ENCODE results near the gene SRPK2. TPM values are rescaled to one million over a fixed set of nuclear protein-coding genes. Genes with fewer than 3 reads are reported as not detected.

SRPK2 gene
- total RNA-seq, 2 donors from 2014 or later, result 52.6 to 99.5 TPM

DNA sequence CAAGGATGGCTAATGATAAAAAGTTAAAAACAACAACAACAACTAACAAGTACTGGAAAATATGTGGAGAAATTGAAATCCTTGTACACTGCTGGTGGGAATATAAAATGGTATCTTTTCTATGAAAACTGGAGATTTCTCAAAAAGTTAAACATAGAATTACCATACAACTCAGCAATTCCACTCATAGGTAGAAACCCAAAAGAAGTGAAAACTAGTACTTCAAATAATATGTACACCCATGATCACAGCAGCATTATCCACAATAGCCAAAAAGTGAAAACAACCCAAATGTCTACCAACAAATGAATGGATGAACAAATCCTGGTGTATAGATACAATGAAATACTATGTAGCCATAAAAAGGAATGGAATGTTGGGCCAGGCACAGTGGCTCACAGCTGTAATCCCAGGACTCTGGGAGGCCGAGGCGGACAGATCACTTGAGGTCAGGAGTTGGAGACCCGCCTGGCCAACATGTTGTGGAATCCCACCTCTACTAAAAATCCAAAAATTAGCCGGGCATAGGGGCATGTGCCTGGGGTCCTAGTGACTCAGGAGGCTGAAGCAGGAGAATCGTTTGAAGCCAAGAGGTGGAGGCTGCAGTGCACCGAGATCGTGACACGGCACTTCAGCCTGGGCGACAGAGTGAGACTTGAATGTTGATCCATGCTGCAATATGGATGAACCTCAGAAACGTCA, 66.8 kb downstream of the SRPK2 start:
- TF ChIP-seq POLR2AphosphoS5 (IDR thresholded peaks at IDR 0.05) (no peak), POLR2A (IDR thresholded peaks at IDR 0.05) (no peak)
- TF ChIP-seq, protein P1, sequence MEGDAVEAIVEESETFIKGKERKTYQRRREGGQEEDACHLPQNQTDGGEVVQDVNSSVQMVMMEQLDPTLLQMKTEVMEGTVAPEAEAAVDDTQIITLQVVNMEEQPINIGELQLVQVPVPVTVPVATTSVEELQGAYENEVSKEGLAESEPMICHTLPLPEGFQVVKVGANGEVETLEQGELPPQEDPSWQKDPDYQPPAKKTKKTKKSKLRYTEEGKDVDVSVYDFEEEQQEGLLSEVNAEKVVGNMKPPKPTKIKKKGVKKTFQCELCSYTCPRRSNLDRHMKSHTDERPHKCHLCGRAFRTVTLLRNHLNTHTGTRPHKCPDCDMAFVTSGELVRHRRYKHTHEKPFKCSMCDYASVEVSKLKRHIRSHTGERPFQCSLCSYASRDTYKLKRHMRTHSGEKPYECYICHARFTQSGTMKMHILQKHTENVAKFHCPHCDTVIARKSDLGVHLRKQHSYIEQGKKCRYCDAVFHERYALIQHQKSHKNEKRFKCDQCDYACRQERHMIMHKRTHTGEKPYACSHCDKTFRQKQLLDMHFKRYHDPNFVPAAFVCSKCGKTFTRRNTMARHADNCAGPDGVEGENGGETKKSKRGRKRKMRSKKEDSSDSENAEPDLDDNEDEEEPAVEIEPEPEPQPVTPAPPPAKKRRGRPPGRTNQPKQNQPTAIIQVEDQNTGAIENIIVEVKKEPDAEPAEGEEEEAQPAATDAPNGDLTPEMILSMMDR (IDR thresholded peaks at IDR 0.05), result no peak
- intact Hi-C loops (cut with DNase I), result no loop called here
- Histone ChIP-seq H3K4me1 (replicated peaks) (no peaks in the 10 kb centered on the region), H3K36me3 (no peaks in the 10 kb centered on the region), H3K9me3 (no peaks in the 10 kb centered on the region), H3K4me3 (no peak overlapping the region), H3K27me3 (replicated peaks; ENCODE audit: insufficient read depth) (no peaks in the 10 kb centered on the region), H3K27ac (no peak overlapping the region)
- 97% methylated on average over 10 of the region's 10 CpGs for WGBS
- DNase-seq (ENCODE audit: low spot score), result no peak

DNA sequence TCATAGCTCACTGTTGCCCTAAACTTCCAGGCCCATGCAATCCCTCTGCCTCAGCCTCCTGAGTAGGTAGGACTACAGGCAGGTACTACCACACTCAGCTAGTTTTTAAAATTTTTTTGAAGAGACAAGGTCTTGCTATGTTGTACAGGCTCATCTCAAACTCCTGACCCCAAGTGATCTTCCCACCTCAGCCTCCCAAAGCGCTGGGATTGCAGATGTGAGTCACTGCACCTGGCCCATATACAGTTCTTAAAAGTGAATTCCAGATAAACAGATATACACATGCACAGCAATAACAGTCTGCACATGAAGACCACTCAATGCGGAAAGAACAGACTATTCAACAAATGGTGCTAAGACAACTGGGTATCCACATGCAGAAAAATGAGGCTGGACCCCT, 67.8 kb downstream of the SRPK2 start:
- Histone ChIP-seq H3K27me3 (replicated peaks; ENCODE audit: insufficient read depth) (no peaks in the 10 kb centered on the region), H3K36me3 (no peaks in the 10 kb centered on the region), H3K4me3 (no peak overlapping the region), H3K27ac (no peak overlapping the region), H3K9me3 (no peaks in the 10 kb centered on the region), H3K4me1 (replicated peaks) (no peaks in the 10 kb centered on the region)
- intact Hi-C loops (cut with DNase I), result no loop called here
- TF ChIP-seq, protein P1 (IDR thresholded peaks at IDR 0.05), result no peak
- TF ChIP-seq POLR2A (IDR thresholded peaks at IDR 0.05) (no peak), POLR2AphosphoS5 (IDR thresholded peaks at IDR 0.05) (no peak)
- 100% methylated on average over 2 of the region's 2 CpGs for WGBS
- DNase-seq (ENCODE audit: low spot score), result no peak

DNA sequence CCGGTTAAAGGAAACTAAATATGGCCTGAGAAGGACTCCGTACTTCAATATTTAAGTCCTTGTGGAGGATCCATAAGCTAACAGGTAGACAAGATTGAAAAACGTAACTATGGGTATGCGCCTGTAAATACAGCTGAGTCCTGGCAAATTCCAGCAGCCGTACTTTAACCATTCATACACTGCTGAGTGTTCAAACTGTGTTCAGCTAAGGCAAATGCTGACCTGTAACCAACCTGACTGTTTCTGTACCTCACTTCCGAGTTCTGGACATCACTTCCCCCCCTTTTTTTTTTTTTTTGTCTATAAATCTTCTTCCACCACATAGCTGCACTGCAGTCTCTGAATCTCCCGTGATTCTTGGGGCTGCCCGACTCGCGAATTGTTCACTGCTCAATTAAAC, 69.1 kb downstream of the SRPK2 start:
- no peaks in the 10 kb centered on the region for H3K36me3 ChIP-seq
- intact Hi-C loops (cut with DNase I), result no loop called here
- no peak overlapping the region for H3K4me3 ChIP-seq
- H3K9me3 ChIP-seq, result no peaks in the 10 kb centered on the region
- no peak for DNase-seq (ENCODE audit: low spot score)
- H3K27ac ChIP-seq, result no peak overlapping the region
- 43% methylated on average over 10 of the region's 10 CpGs for WGBS
- H3K4me1 ChIP-seq (replicated peaks), result no peaks in the 10 kb centered on the region
- no peaks in the 10 kb centered on the region for H3K27me3 ChIP-seq (replicated peaks; ENCODE audit: insufficient read depth)
- no peak for TF ChIP-seq POLR2AphosphoS5 (IDR thresholded peaks at IDR 0.05)
- no peak for TF ChIP-seq POLR2A (IDR thresholded peaks at IDR 0.05)
- TF ChIP-seq, protein P1 (IDR thresholded peaks at IDR 0.05), result no peak

DNA sequence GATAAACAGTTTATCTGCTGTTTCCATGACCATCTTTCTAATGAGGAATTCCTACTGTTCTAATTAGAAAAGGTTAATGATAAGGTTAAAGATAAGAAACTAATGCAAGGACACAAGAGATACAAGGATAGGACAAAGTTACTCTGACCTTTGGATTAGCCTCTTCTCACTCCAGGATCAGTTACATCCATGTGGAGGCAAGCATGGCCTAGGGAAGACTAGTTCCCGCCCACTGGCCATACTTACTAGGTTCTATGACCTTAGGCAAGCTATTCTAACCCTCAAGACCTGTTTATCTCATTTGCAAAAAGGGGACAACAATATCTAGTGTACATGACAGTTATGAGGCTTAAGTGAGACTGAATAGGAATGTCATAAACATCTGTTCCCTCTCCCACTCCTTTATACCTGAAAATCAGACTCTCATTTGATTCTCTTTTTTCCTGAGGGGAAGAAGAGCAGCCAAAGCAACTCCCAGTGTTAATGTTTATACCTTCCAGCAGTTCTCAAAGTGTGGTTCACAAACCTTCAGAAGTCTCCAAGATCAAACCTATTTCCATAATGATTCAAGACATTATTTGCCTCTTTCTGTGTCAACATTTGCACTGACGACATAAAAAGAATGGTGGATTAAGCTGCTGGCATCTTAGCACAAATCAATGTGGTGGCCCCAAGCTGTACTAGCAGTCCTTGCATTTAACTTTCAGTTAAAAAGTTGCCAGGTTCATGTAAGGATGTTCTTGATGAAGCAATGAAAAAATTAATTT, 72.0 kb downstream of the SRPK2 start:
- WGBS, result 67% methylated on average over 2 of the region's 2 CpGs
- Histone ChIP-seq H3K4me1 (replicated peaks) (no peaks in the 10 kb centered on the region), H3K27me3 (replicated peaks; ENCODE audit: insufficient read depth) (no peaks in the 10 kb centered on the region), H3K9me3 (no peaks in the 10 kb centered on the region), H3K27ac (peak overlapping the region; percentile 29 to 36), H3K36me3 (no peaks in the 10 kb centered on the region), H3K4me3 (no peak overlapping the region)
- no peak for DNase-seq (ENCODE audit: low spot score)
- no peak for TF ChIP-seq POLR2A (IDR thresholded peaks at IDR 0.05)
- TF ChIP-seq, protein P1 (IDR thresholded peaks at IDR 0.05), result no peak
- TF ChIP-seq POLR2AphosphoS5 (IDR thresholded peaks at IDR 0.05), result no peak
- intact Hi-C loops (cut with DNase I), result no loop called here

Measured in prostate gland (tissue), 2 donors.